HG02588 (cell line): Measurements from ENCODE around the gene LCOR.

ENCODE experiments used
- ATAC-seq: cut with Tn5 transposase; IDR thresholded peaks from one replicate; pipeline ENCODE4 v1.9.1; 2021; ENCODE audit warnings: mild to moderate bottlenecking, moderate library complexity; ENCODE audit not compliant: unreplicated experiment

The LCOR gene

GRCh38 chr10:96984541-96985131 is 152.5 kb downstream of the LCOR start:
- no peak for ATAC-seq

- ATAC-seq = no peak
Measured at GRCh38 chr10:96986200-96986856, 154.2 kb downstream of the LCOR start.

- no peak for ATAC-seq
Measured at GRCh38 chr10:96987141-96987841, 155.2 kb downstream of the LCOR start.

GRCh38 chr10:96987842-96988175 is 155.7 kb downstream of the LCOR start:
- ATAC-seq = no peak

- ATAC-seq = no peak
Measured at GRCh38 chr10:96988426-96988825, 156.3 kb downstream of the LCOR start.

- ATAC-seq = no peak
Measured at GRCh38 chr10:96991313-96991841, 159.3 kb downstream of the LCOR start.

GRCh38 chr10:96992721-96993120 is 160.6 kb downstream of the LCOR start:
- ATAC-seq = peak; percentile 64

GRCh38 chr10:96995851-96996250 is 163.8 kb downstream of the LCOR start:
- no peak for ATAC-seq

GRCh38 chr10:96996275-96996965 is 164.3 kb downstream of the LCOR start:
- ATAC-seq = no peak

- ATAC-seq = no peak
Measured at GRCh38 chr10:96998329-96998888, 166.3 kb downstream of the LCOR start.

GRCh38 chr10:96999337-96999736 is 167.2 kb downstream of the LCOR start:
- ATAC-seq = no peak

GRCh38 chr10:96999987-97000386 is 167.9 kb downstream of the LCOR start:
- ATAC-seq = no peak

GRCh38 chr10:97000487-97001182 is 168.5 kb downstream of the LCOR start:
- ATAC-seq = no peak

GRCh38 chr10:97001183-97001991 is 169.3 kb downstream of the LCOR start:
- no peak for ATAC-seq

GRCh38 chr10:97002670-97003069 is 170.6 kb downstream of the LCOR start:
- no peak for ATAC-seq

GRCh38 chr10:97003151-97003803 is 171.2 kb downstream of the LCOR start:
- ATAC-seq = no peak

GRCh38 chr10:97003804-97004201 is 171.7 kb downstream of the LCOR start:
- no peak for ATAC-seq

GRCh38 chr10:97004591-97004990 is 172.5 kb downstream of the LCOR start:
- ATAC-seq = no peak

- no peak for ATAC-seq
Measured at GRCh38 chr10:97005349-97005748, 173.3 kb downstream of the LCOR start.
